ENCODE measurements around the gene CDH13. TPM values are rescaled to one million over a fixed set of nuclear protein-coding genes. Genes with fewer than 3 reads are reported as not detected.

CDH13 gene
- polyA plus RNA-seq, 1 donor from 2014 or later: 3.2 TPM

- no peaks in the 10 kb centered on the region for H4K20me1 ChIP-seq (ENCODE audit: insufficient read depth)
- H3K4me2 ChIP-seq (ENCODE audit: low read length): no peak overlapping the region
- no peak for TF ChIP-seq EP300 (conservative IDR thresholded peaks at IDR 0.05; ENCODE audit: poor library complexity, severe bottlenecking)
- no peak for TF ChIP-seq TAF1 (IDR thresholded peaks at IDR 0.05; ENCODE audit: low read depth)
- no peak for TF ChIP-seq SMC3 (conservative IDR thresholded peaks at IDR 0.05; ENCODE audit: poor library complexity)
Observed at GRCh38 chr16:83669456-83669855, 1042.7 kb downstream of the CDH13 start.

DNA sequence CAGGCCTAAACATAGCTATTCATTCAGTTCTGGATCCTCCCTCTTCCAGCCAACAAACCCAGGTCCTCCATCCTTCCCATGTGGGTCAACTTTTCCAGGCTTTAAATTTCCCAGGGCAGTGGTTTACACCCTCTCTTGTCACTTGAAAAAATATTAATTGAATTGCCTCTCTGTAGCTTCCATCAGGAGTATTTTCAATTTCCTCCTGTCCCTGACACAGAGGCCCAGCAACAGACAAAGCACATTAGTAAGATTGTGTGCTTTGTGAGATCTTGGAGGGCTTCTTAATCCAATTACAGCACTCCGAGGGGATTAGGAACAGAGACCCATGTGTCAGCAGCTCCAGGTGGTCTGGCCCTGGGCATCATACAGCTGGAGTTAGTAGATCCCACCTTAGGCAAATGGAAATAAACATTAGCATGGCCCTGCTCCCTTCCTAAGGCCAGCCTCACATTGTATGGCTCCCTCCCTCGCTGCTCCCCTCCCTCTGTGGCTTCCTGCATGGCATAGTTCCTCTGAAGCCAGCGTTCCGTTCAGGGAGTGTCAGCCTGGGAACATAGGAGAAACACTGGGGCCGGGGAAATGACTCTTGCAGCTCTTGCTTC is 1048.3 kb downstream of the CDH13 start:
- Histone ChIP-seq H3K4me2 (ENCODE audit: low read length) (no peak overlapping the region), H3K4me3 (ENCODE audit: low read length) (no peak overlapping the region), H3K27me3 (ENCODE audit: insufficient read depth, low read depth, low read length) (no peaks in the 10 kb centered on the region), H3K9ac (ENCODE audit: low read length) (no peak overlapping the region), H4K20me1 (ENCODE audit: insufficient read depth) (no peaks in the 10 kb centered on the region), H3K9me2 (ENCODE audit: insufficient read depth, low read length) (no peaks in the 10 kb centered on the region), H3K9me3 (ENCODE audit: low read length) (no peaks in the 10 kb centered on the region), H2AFZ (ENCODE audit: low read depth, low read length) (no peak overlapping the region), H3K79me2 (replicated peaks; ENCODE audit: insufficient read depth, low read length) (no peaks in the 10 kb centered on the region), H3K27ac (ENCODE audit: low read length) (no peak overlapping the region), H3F3A (ENCODE audit: insufficient read depth, low read length, poor library complexity, severe bottlenecking) (no peaks in the 10 kb centered on the region), H3K36me3 (ENCODE audit: insufficient read depth, low read length) (no peaks in the 10 kb centered on the region)
- TF ChIP-seq, protein P1, sequence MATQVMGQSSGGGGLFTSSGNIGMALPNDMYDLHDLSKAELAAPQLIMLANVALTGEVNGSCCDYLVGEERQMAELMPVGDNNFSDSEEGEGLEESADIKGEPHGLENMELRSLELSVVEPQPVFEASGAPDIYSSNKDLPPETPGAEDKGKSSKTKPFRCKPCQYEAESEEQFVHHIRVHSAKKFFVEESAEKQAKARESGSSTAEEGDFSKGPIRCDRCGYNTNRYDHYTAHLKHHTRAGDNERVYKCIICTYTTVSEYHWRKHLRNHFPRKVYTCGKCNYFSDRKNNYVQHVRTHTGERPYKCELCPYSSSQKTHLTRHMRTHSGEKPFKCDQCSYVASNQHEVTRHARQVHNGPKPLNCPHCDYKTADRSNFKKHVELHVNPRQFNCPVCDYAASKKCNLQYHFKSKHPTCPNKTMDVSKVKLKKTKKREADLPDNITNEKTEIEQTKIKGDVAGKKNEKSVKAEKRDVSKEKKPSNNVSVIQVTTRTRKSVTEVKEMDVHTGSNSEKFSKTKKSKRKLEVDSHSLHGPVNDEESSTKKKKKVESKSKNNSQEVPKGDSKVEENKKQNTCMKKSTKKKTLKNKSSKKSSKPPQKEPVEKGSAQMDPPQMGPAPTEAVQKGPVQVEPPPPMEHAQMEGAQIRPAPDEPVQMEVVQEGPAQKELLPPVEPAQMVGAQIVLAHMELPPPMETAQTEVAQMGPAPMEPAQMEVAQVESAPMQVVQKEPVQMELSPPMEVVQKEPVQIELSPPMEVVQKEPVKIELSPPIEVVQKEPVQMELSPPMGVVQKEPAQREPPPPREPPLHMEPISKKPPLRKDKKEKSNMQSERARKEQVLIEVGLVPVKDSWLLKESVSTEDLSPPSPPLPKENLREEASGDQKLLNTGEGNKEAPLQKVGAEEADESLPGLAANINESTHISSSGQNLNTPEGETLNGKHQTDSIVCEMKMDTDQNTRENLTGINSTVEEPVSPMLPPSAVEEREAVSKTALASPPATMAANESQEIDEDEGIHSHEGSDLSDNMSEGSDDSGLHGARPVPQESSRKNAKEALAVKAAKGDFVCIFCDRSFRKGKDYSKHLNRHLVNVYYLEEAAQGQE (IDR thresholded peaks at IDR 0.05; ENCODE audit: borderline replicate concordance): no peak
- TF ChIP-seq MXI1 (conservative IDR thresholded peaks at IDR 0.05; ENCODE audit: poor library complexity, severe bottlenecking): no peak
- no peak for TF ChIP-seq EZH2 (IDR thresholded peaks at IDR 0.05; ENCODE audit: borderline replicate concordance, insufficient read depth, low read length, poor library complexity, severe bottlenecking)
- TF ChIP-seq POLR2AphosphoS5 (IDR thresholded peaks at IDR 0.05): no peak
- TF ChIP-seq EP300 (conservative IDR thresholded peaks at IDR 0.05; ENCODE audit: poor library complexity, severe bottlenecking): no peak
- TF ChIP-seq, protein P2, sequence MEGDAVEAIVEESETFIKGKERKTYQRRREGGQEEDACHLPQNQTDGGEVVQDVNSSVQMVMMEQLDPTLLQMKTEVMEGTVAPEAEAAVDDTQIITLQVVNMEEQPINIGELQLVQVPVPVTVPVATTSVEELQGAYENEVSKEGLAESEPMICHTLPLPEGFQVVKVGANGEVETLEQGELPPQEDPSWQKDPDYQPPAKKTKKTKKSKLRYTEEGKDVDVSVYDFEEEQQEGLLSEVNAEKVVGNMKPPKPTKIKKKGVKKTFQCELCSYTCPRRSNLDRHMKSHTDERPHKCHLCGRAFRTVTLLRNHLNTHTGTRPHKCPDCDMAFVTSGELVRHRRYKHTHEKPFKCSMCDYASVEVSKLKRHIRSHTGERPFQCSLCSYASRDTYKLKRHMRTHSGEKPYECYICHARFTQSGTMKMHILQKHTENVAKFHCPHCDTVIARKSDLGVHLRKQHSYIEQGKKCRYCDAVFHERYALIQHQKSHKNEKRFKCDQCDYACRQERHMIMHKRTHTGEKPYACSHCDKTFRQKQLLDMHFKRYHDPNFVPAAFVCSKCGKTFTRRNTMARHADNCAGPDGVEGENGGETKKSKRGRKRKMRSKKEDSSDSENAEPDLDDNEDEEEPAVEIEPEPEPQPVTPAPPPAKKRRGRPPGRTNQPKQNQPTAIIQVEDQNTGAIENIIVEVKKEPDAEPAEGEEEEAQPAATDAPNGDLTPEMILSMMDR (IDR thresholded peaks at IDR 0.05; ENCODE audit: poor library complexity, severe bottlenecking): no peak
- no peak for TF ChIP-seq SMC3 (conservative IDR thresholded peaks at IDR 0.05; ENCODE audit: poor library complexity)
- TF ChIP-seq RAD21 (conservative IDR thresholded peaks at IDR 0.05): no peak
- no peak for TF ChIP-seq TAF1 (IDR thresholded peaks at IDR 0.05; ENCODE audit: low read depth)

More at GRCh38 chr16:83669456-83669855, 1042.7 kb downstream of the CDH13 start:
- Histone ChIP-seq H3K36me3 (ENCODE audit: insufficient read depth, low read length) (no peaks in the 10 kb centered on the region), H2AFZ (ENCODE audit: low read depth, low read length) (no peak overlapping the region), H3K9me3 (ENCODE audit: low read length) (no peaks in the 10 kb centered on the region), H3K27ac (ENCODE audit: low read length) (no peak overlapping the region), H3K4me3 (ENCODE audit: low read length) (no peak overlapping the region), H3K9me2 (ENCODE audit: insufficient read depth, low read length) (no peaks in the 10 kb centered on the region), H3K27me3 (ENCODE audit: insufficient read depth, low read depth, low read length) (no peaks in the 10 kb centered on the region), H3K9ac (ENCODE audit: low read length) (no peak overlapping the region), H3F3A (ENCODE audit: insufficient read depth, low read length, poor library complexity, severe bottlenecking) (no peaks in the 10 kb centered on the region), H3K79me2 (replicated peaks; ENCODE audit: insufficient read depth, low read length) (no peaks in the 10 kb centered on the region)

Data from neural cell (in vitro differentiated cells).